ENCODE measurements around the gene CAMKK2. TPM values are rescaled to one million over a fixed set of nuclear protein-coding genes. Genes with fewer than 3 reads are reported as not detected.

The CAMKK2 gene
- total and polyA plus RNA-seq, 2 donors from 2014 or later, result 16.3 to 35.6 TPM

DNA sequence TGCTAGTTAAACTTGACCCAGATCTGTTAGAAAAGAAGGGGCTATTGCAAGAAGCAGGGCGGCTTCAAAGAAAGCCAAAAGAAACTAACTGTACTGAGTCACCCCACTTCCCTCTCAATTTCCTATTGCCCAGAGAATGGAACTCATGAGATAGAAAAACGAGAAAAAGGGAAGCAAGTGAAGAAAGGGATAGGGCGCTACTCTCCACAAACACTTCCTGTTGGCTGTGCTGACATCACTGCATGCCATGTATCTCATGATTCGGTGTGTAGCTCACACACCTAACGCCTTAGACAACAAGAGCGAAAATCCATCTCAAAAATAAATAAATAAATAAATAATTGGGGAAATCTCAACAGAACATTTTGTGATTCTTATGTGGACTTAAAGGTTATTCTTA, 99.6 kb downstream of the CAMKK2 start:
- H3K27me3 ChIP-seq (ENCODE audit: control insufficient read depth, insufficient read depth, low read length), result no peaks in the 10 kb centered on the region
- H3K27ac ChIP-seq (ENCODE audit: low read depth in 2 of 2, low read length in 2 of 2), result no peak overlapping the region
- intact Hi-C loops (cut with DNase I), result no loop called here
- DNase-seq (peak in 1 of 5 donors; percentile 16), FAIRE-seq (no peak)
- H3K4me1 ChIP-seq (ENCODE audit: control insufficient read depth in 2 of 3, insufficient read depth in 2 of 3, low read depth in 1 of 3, low read length in 3 of 3), result no peaks in the 10 kb centered on the region
- no peaks in the 10 kb centered on the region for H3K9me3 ChIP-seq (ENCODE audit: control insufficient read depth in 2 of 3, insufficient read depth in 1 of 3, low read length in 3 of 3)
- H3K36me3 ChIP-seq (ENCODE audit: control insufficient read depth in 2 of 3, insufficient read depth in 3 of 3, low read length in 3 of 3), result no peaks in the 10 kb centered on the region
- no peak for TF ChIP-seq CTCF (IDR thresholded peaks at IDR 0.05; ENCODE audit: borderline replicate concordance, extremely low read depth, insufficient read depth)
- no peak overlapping the region for H3K9ac ChIP-seq (ENCODE audit: low read length in 3 of 3)
- H3K4me3 ChIP-seq (ENCODE audit: low read length in 3 of 3), result no peak overlapping the region

DNA sequence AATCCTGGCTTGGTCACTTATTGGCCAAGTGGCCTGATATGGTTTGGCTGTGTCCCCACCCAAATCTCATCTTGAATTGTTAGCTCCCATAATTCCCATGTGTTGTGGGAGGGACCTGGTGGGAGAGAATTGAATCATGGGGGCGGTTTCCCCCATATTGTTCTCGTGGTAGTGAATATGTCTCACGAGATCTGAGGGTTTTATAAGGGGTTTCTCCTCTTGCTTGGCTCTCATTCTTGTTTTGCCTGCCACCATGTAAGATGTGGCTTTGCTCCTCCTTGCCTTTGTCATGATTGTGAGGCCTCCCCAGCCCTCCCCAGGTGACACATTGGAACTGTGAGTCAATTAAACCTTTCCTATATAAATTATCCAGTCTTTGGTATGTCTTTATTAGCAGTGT, 105.4 kb downstream of the CAMKK2 start:
- DNase-seq, result no peak

DNA sequence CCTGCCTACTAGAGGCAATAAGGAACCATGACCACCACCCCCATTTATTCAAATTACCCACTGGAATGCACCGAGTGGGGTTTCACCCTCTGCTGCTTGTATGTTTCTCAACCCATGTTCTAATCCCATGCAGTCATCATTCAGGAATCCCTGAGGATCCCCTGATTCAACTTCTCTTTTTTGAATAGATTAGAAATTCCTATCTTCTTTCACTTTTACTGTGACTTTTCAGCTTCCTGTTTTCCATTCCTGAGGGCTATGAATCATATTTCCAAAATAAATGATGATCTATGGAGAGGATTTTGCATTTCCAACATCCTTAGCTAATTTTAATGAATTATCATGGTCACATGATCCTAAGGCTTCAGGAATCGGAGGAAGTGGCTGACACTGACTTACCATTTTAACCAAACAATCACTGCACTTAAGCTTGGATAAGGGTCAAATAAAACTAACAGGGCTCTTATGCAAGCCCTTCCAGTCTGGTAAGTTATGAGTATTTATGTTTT, 105.9 kb downstream of the CAMKK2 start:
- H3K36me3 ChIP-seq (ENCODE audit: control insufficient read depth in 2 of 3, insufficient read depth in 3 of 3, low read length in 3 of 3), result no peaks in the 10 kb centered on the region
- no peak for TF ChIP-seq CTCF (IDR thresholded peaks at IDR 0.05; ENCODE audit: borderline replicate concordance, extremely low read depth, insufficient read depth)
- FAIRE-seq (peak; percentile 41), DNase-seq (no peak)
- intact Hi-C loops (cut with DNase I), result no loop called here
- H3K27me3 ChIP-seq (ENCODE audit: control insufficient read depth, insufficient read depth, low read length), result no peaks in the 10 kb centered on the region
- H3K4me1 ChIP-seq (ENCODE audit: control insufficient read depth in 2 of 3, insufficient read depth in 2 of 3, low read depth in 1 of 3, low read length in 3 of 3), result peaks cover 0 to 3% (median 0%) of the 10 kb centered on the region in 3 donors
- H3K9ac ChIP-seq (ENCODE audit: low read length in 3 of 3), result no peak overlapping the region
- H3K4me3 ChIP-seq (ENCODE audit: low read length in 3 of 3), result no peak overlapping the region
- no peaks in the 10 kb centered on the region for H3K9me3 ChIP-seq (ENCODE audit: control insufficient read depth in 2 of 3, insufficient read depth in 1 of 3, low read length in 3 of 3)
- H3K27ac ChIP-seq (ENCODE audit: low read depth in 2 of 2, low read length in 2 of 2), result peak overlapping the region in 1 of 2 donors; percentile 51

More for the DNA sequence above, 105.4 kb downstream of the CAMKK2 start:
- Histone ChIP-seq H3K9me3 (ENCODE audit: control insufficient read depth in 2 of 3, insufficient read depth in 1 of 3, low read length in 3 of 3) (no peaks in the 10 kb centered on the region), H3K27me3 (ENCODE audit: control insufficient read depth, insufficient read depth, low read length) (no peaks in the 10 kb centered on the region), H3K36me3 (ENCODE audit: control insufficient read depth in 2 of 3, insufficient read depth in 3 of 3, low read length in 3 of 3) (no peaks in the 10 kb centered on the region), H3K9ac (ENCODE audit: low read length in 3 of 3) (no peak overlapping the region), H3K4me1 (ENCODE audit: control insufficient read depth in 2 of 3, insufficient read depth in 2 of 3, low read depth in 1 of 3, low read length in 3 of 3) (peaks cover 0 to 3% (median 0%) of the 10 kb centered on the region in 3 donors), H3K4me3 (ENCODE audit: low read length in 3 of 3) (no peak overlapping the region), H3K27ac (ENCODE audit: low read depth in 2 of 2, low read length in 2 of 2) (peak overlapping the region in 1 of 2 donors; percentile 51)
- FAIRE-seq, result no peak
- intact Hi-C loops (cut with DNase I), result no loop called here
- TF ChIP-seq CTCF (IDR thresholded peaks at IDR 0.05; ENCODE audit: borderline replicate concordance, extremely low read depth, insufficient read depth), result no peak

Data from kidney (tissue), 14 donors.